Stimulated activated CD8-positive, alpha-beta memory T cell treated with anti-CD3 and anti-CD28 coated beads, Interleukin-4, amount 100 ng/mL, for 4 hours (primary cell): ENCODE measurements around the gene LPAR1.

ENCODE experiments used
- DNase-seq, 2 donors: peaks; one replicate each; pipeline ENCODE4 v3.0.0-alpha.2; 2020; ENCODE audit warnings: low read depth in 2 of 2, low spot score in 1 of 2

Gene LPAR1

GRCh38 chr9:111003182-111003581, 35.1 kb downstream of the LPAR1 start:
- DNase-seq, result no peak

DNA sequence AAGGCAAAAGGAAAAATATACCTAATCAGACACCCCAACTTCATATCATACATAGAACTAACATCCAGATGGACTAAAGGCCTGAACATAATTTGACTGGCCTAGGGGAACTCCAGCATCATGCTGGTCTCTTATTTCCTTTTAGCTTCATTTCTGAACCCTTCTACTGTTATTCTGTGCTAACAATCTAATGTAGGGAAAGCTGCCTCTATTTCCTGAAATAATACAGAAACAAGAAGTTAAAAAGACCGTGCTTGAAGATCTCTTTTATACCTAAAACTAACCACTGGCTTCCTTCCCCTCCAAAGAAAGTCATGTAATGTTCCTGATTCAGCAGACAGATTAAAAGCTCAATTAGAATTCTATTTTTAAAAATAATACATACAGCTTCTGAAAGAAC, 36.7 kb downstream of the LPAR1 start:
- DNase-seq, result no peak

- DNase-seq, result no peak
Measured at GRCh38 chr9:111000202-111000601, 38.1 kb downstream of the LPAR1 start.

- no peak for DNase-seq
Measured at GRCh38 chr9:110999379-110999778, 38.9 kb downstream of the LPAR1 start.

DNA sequence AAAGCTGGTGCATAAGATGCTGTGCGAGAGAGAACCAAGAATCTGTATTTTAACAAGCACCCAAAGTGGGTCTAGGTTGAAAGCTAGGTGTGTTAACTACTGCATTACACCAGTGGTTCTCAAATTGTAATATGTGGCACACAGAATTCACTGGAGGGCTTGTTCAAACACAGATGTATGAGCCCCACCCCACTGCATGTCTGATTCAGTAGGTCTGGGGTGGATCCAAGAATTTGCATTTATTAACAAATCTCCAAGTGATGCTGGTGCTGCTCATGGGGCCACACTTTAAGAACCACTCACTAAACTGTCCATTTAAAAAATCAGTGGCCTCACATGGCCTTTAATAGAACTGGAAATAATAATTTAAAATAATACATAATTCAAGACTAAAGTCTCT, 40.4 kb downstream of the LPAR1 start:
- no peak for DNase-seq

GRCh38 chr9:110996436-110997220, 41.6 kb downstream of the LPAR1 start:
- no peak for DNase-seq

DNA sequence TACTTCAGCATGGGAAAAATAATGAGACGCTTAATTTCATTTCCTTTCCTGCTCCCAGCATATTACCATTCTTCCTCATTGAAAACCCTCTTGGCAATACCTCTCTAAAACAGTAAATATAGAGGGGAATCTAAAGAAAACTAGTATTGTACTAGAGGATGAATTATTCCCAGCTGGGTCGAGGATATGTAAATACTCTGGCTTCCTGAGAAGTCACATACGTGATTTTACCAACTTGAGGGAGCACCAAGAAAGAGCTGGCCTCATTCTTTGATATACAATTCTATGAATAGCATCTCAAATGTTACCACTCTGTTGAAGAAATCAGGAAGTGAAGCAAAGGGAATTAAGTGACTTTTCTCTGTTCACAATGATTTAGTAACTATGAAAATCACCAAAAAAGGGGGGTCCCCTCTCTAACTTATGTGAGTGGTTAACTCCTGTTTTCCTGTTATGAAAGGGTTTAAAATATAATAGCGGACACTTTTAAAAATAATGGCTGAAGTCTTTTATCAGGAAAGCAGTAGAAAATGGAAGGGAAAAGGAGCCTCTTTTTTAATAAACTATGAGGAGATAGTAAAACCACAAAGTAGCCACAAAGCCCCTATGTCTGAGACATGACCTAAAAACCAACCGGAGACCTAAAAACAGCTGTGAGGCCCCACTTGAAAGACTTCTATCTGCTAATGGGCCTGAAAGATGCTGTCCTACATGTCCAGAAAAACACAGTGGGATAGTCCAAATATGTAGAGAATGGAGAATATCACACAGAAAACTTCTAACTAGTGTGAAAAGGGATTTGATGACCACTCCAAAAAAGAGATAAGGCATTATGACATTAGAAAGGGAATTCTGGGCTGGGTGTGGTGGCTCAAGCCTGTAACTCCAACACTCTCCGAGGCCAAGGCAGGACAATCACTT, 42.6 kb downstream of the LPAR1 start:
- no peak for DNase-seq

DNA sequence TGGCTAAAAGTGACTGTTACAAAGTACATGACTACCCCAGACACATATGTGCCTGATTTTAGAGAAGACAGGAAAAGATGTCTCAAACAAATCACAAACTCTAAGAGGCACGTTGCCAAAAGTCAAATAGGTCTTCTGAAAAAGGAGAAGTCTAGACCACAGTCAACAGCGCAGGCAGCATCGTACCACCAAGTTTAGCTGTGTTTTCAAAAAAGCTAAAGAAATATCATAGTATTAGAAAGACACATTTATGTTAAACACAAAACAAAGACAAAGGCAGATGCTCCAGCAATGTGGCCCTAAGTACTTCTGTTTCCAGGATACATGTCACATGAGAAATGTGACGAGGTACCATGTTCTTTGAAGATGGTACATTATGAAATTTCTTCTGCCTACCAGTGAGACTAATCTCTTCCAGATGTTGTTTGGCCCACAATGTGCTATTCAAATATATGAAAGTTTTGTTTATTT, 43.5 kb downstream of the LPAR1 start:
- no peak for DNase-seq

- no peak for DNase-seq
Measured at GRCh38 chr9:110990481-110990880, 47.8 kb downstream of the LPAR1 start.

DNA sequence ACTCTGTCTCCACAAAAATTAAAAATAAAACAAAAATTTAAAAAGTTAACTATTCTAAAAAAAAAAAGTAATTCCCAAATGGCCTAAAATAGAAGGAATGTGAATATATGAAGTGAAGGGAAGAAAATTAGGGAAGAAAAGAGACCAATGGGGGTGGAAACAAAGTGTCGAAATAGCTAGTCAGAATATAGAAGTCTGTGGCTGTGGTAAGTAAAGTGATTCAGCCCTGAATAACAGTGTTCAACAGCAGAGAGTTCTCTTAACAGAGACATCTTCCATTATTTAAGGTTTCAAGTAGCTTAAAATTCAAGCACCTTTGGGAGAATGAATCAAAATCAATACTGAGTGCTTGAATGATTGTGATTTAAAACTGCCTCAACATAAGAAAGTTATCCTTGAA, 51.7 kb downstream of the LPAR1 start:
- no peak for DNase-seq

DNA sequence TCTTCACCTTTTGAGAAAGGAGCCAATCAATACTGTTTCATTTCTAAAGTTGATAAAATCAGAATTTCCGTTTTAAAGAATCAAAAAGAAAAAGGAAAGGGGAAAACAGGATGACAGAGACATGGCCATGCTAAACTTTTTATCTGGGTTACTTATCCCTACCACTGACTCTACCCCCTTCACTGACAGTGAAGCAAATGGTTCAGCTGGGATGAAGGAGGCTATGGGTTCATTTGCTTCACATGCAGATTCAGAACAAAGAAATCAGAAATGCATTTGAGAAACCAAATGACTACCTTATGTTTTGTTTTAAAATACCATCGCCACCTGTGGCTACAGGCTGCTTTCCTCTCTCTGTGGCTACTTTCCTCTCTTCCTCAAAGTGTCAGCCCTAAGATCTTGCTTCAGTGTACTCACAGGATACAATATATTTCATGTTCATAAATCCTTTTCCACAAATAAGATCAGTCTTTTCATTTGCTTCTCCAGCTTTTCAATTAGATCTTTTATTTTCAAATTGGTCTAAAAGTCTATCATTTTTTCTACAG, 53.3 kb downstream of the LPAR1 start:
- no peak for DNase-seq

GRCh38 chr9:110980261-110980660, 58.0 kb downstream of the LPAR1 start:
- no peak for DNase-seq

- DNase-seq, result no peak
Measured at GRCh38 chr9:110979636-110980035, 58.6 kb downstream of the LPAR1 start.

DNA sequence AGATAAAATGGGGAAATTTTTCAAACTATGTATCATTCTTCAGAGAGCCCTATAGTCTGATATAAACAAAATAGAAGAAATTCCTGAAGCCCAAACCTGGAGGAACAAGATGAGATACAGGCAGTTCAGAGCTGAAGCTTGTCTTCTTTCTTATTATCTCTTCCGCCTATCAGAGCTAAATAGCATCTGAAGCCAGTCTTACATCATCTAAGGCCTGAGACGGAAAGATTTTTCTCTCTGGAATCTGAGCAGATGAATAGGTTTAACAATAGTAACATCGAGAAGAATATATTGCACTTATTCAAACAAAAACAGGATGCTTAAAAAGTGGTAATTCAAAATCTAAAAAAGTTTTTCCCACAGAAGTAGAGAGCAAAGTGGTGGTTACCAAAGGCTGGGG, 59.8 kb downstream of the LPAR1 start:
- DNase-seq, result no peak

DNA sequence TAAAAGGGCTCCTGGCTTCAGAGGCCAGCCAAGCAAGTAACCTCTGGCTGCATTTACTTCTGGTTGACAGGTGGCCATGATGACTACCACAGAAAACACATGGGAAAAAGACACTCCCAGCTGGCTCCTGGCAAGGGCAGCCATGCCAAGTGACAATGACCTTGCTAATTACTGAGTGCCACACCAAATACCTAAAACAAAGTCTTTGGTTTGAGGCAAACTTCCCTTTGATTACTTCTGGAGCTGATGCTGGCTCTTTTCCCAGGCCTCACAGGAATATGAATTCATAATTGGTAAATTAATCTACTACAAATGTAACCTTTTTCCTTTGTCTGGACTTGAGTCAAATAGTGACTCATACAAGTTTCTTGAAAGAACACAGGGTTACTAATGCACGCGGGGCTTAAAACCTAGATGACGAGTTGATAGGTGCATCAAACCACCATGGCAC, 61.0 kb downstream of the LPAR1 start:
- no peak for DNase-seq

DNA sequence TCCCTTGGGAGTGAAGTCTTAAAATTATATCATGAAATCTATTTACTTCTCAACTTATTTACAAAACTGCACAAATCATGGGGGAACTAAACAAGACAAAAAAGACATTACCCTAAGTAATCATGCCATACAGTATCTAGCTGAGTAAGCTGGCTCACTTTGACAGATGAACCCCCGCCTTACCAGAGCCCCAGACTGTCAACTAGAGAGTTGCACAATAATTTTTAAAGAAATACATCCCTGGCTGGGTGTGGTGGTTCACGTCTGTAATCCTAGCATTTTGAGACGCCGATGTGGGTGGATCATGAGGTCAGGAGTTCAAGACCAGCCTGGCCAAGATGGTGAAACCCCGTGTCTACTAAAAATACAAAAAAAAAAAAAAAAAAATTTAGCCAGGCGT, 62.3 kb downstream of the LPAR1 start:
- no peak for DNase-seq

GRCh38 chr9:110975278-110975677, 63.0 kb downstream of the LPAR1 start:
- DNase-seq, result no peak

DNA sequence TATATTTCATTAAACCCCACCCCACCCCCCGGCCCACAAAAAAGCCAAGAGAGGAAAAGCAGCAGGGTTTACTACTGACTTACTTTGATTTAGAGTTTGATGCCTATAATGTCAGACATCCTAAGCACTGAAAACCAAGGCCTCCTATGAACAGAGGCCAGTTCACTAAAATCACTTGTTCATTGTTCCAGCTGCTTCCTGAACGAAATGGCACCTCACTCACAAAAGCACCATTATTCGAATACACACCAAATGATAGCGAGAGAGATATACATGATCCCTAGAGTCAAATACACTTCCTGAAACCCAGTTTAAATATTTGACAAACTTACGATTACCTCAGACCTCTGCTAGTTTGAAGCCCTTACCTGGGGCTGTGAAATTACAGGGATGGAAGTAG, 66.6 kb downstream of the LPAR1 start:
- no peak for DNase-seq

DNA sequence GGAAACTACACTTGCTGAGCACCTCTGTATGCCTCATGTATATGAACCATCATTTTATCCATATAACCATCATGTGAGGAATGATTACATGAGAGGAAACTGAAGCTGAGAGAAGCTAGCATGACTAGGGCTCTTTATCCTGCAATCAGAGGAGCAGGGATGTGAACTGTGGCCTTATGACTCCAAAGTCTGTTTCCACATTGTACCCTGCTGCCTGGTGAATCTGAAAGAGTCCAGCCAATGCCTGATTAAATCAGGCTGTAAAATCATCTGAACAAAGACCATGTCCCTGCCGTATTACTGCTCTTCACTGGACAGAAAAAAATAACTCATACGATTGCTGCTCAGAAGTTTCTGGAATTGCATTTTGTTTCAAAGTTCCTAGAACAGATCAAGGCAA, 67.0 kb downstream of the LPAR1 start:
- no peak for DNase-seq

DNA sequence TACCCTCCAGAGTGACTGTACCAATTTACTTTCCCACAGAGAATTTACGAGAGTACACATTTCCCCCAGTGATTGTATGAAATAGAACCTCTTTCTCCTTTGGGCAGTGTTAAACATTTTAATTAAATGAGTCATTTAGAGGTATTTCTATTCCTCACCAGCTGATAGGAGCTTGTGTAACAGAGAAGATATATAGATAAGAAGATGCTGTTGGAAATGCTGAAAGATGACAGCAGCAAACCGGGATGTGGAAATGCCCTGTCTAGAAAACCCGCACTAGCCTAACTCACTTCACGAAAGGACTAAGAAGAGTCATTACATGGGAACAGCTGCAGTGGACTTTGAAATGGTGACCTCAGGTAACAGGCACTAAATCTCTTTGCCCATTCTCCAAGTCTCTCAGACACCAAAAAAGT, 68.3 kb downstream of the LPAR1 start:
- no peak for DNase-seq

DNA sequence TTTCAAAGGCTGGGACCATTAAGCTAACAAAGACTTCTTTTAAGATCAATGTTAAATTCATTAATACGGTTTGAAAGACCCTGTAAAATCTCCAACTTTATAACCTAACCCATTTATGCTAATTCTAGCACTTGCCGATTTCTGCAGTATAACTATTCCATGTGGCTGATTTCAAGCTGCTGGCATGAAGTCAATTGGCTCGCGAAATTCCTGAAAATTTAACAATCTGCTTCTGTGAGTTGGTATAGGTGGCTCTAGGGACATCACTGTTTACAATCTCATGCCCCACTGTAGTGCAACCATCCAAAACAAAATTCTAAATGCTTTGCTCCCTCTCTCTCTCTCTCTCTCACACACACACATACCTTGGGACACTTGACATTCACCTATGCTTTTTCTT, 70.2 kb downstream of the LPAR1 start:
- DNase-seq, result no peak

DNA sequence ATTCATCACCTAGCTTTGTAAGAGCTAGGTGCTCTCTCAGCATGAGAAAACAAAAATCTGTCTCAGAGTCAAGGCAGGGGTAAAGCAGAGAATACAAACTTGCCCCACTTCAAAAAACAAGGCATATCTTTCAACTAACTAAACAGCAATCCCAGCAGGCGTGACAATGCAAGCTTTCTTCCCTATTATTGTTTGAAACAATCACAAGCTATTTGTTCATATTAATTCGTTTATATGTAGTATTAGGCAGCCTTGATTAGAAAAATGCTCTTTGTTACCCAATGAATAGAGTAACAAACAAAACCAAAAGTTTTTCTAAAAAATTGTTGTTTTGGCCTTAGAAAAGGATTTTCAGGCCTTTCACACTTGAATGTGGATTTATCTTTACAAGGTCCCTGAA, 71.1 kb downstream of the LPAR1 start:
- no peak for DNase-seq
